NB4 (cell line): Measurements from ENCODE around the gene RBM43.

Experiments used
- DNase-seq: peaks from one replicate; pipeline ENCODE4 v3.0.0; 2010; ENCODE audit warnings: low read depth
- H3K4me3 ChIP-seq: one replicate; pipeline ENCODE4 v1.5.1; 2011; ENCODE audit warnings: mild to moderate bottlenecking, low read depth, low read length, moderate library complexity
- MYC ChIP-seq: IDR thresholded peaks from 2 replicates; pipeline ENCODE4 v1.6.1; 2011; ENCODE audit warnings: low read depth, low read length
- POLR2A ChIP-seq: IDR thresholded peaks from 2 replicates; pipeline ENCODE4 v1.6.1; 2011; ENCODE audit warnings: mild to moderate bottlenecking; ENCODE audit not compliant: insufficient read length; ENCODE audit errors: extremely low read depth
- TF ChIP-seq, protein P1 (sequence below): IDR thresholded peaks from one replicate; pipeline ENCODE4 v1.5.1; 2012; ENCODE audit warnings: low read depth, low read length
- TF ChIP-seq, protein P2 (sequence below): IDR thresholded peaks from 2 replicates; pipeline ENCODE4 v1.6.1; 2011; ENCODE audit warnings: low read depth, low read length

The RBM43 gene

DNA sequence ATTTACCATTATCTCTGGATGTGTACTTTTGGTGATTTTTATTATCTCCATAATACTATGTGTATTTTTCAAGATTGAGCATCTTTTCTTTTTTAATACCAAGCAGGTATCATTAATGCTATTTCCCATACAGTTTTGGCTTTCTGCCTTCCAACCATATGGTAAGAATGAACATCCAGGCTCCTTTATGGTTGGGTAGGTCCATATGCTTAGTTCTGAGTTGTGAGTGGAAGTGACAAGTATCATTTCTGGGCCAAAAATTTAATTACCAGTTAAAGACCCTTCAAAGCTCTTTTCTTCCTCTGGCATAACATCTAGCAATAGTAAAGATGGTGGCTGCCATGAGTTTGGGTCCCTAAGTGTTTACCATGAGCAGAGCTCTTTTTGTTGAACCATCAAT lies 4.3 kb upstream of the RBM43 start:
- H3K4me3 ChIP-seq = no peak overlapping the region
- TF ChIP-seq, protein P1, sequence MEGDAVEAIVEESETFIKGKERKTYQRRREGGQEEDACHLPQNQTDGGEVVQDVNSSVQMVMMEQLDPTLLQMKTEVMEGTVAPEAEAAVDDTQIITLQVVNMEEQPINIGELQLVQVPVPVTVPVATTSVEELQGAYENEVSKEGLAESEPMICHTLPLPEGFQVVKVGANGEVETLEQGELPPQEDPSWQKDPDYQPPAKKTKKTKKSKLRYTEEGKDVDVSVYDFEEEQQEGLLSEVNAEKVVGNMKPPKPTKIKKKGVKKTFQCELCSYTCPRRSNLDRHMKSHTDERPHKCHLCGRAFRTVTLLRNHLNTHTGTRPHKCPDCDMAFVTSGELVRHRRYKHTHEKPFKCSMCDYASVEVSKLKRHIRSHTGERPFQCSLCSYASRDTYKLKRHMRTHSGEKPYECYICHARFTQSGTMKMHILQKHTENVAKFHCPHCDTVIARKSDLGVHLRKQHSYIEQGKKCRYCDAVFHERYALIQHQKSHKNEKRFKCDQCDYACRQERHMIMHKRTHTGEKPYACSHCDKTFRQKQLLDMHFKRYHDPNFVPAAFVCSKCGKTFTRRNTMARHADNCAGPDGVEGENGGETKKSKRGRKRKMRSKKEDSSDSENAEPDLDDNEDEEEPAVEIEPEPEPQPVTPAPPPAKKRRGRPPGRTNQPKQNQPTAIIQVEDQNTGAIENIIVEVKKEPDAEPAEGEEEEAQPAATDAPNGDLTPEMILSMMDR = no peak
- TF ChIP-seq MYC (no peak), POLR2A (no peak)
- TF ChIP-seq, protein P2, sequence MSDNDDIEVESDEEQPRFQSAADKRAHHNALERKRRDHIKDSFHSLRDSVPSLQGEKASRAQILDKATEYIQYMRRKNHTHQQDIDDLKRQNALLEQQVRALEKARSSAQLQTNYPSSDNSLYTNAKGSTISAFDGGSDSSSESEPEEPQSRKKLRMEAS = no peak
- no peak for DNase-seq

DNA sequence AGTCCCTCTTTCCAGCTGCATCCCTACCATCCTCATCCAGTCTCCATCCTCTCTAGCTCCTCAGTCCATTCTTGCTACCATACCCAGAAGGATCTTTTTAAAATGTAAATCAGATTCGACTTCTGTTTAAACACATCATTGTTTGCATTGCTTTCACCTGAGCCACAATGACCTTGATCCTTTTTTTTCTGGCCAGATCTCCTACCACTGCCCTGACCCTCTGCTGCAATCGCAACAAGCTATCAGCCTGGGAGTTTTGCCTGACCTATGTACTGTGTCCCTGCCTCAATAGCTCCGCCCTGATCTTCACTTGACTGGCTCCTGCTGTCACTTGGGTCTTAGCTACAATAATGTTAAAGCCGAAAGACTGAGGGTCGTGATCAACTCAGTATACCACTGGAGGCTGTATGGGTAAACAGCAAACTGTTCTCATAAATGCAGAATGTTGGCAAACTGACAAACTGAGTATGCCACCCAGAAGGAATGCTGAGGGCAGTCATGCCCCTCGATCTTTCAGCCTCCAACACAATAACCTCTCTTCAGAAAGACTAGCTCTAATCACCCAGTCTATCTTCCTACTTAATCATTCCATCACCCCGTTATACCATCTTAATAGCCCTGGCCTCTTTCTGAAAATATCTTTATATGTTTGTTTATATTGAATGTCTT lies 2.6 kb upstream of the RBM43 start:
- no peak overlapping the region for H3K4me3 ChIP-seq
- DNase-seq = no peak
- no peak for TF ChIP-seq MYC
- TF ChIP-seq POLR2A = no peak
- TF ChIP-seq, protein P2 = no peak
- TF ChIP-seq, protein P1 = no peak

DNA sequence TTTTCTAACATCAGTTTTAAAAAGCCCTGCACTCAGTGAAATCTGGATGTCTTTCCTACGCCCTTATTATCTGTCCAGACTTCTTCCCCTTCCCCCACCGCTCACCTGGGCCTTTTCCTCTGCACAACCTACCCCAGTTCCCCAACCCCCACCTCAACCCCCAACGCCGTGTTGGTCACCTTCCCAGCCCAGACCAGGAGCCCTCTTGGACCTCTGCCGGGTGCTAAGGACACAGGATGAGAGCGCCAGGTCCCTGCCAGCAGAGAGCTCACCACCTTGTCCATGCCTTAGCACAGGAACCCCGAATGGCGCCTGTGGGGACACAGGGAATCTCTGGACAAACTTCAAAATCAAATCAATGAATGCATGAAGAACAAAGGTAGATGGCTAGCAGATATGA lies 966 bp upstream of the RBM43 start:
- H3K4me3 ChIP-seq = no peak overlapping the region
- no peak for DNase-seq
- TF ChIP-seq, protein P2 = no peak
- TF ChIP-seq POLR2A = no peak
- TF ChIP-seq, protein P1 = no peak
- TF ChIP-seq MYC = no peak

DNA sequence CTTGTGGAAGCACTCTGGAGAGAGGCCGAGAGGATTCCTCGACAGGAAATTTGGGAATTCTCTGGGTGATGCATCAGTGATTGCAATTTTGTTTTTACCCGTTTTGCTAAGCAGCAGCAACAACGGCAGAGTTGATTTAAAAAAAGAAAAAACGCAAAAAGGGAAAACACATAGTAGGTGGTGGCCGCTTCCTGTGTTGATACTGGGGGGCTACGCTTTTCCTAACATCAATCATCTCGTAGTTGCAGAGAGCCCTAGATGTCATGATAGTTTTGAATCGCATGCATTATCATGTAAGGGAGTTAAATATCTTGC lies 271 bp upstream of the RBM43 start:
- peak overlapping the region; percentile 81 for H3K4me3 ChIP-seq
- TF ChIP-seq POLR2A = no peak
- TF ChIP-seq, protein P1 = no peak
- TF ChIP-seq MYC = no peak
- TF ChIP-seq, protein P2 = no peak
- no peak for DNase-seq

DNA sequence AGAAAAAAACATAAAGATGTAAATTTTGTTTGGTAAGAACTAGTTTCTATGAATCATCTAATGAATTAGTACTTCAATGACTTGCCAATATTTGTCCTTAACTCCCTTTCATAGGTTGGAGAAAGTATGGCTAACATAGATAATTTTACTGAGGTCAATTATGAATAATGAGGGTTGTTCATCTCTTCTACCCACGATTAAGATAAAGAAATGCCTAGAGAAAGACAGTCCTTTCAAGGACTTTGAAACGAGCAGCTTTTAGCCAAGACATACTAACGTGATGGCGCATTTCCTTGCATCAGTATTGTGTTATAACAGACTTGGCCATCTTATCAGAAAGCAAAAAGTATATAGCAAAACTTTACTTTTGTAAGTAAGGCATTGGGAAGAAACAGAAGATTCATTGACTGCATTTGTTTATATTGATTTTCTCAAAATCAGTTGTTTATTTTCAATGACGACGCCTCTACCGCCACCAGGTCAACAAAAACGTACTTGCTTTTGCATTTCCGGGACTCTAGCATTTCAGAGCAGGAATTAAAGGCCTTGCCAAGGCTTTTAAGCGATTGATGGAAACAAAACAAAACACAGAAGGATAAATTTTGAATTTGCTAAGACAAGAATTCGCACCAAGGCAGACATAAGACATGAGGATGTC lies 961 bp downstream of the RBM43 start:
- no peak for DNase-seq
- TF ChIP-seq POLR2A = no peak
- TF ChIP-seq, protein P1 = no peak
- no peak for TF ChIP-seq MYC
- TF ChIP-seq, protein P2 = no peak
- peak overlapping the region; percentile 81 for H3K4me3 ChIP-seq
